T-helper 1 cell (primary cell): ENCODE measurements around the gene AWAT1.
"Not testable (repeated sequence)": the region's sequence is repeated elsewhere in the genome, so short reads cannot be mapped to it uniquely, and the experiment has no call there.

Experiments used
- DNase-seq, 5 donors: peaks; one replicate each; pipeline ENCODE4 v3.0.0-alpha.2; 2012 to 2020

AWAT1 gene

GRCh38 chrX:70262952-70263567 lies 28.6 kb downstream of the AWAT1 start:
- DNase-seq = peak in 1 of 5 donors; percentile 27

DNA sequence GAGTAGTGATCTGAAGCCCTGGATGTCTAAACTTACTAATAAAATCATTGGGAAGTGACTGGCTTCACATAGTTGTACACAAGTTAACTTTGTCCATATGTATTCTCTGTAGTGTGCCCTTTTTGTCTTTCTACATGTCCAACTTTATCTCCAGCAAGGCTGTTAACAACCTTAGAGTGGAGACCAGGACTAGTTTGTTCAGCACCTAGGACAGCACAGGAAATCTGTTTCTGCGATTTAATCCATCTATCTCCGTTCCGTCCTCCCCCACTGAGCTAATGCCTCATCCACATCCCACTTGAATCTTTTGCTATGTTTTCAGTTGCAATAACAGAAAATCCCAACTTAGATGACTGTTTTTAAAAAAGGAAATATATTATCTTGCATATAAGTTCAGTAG lies 30.3 kb downstream of the AWAT1 start:
- no peak for DNase-seq

DNA sequence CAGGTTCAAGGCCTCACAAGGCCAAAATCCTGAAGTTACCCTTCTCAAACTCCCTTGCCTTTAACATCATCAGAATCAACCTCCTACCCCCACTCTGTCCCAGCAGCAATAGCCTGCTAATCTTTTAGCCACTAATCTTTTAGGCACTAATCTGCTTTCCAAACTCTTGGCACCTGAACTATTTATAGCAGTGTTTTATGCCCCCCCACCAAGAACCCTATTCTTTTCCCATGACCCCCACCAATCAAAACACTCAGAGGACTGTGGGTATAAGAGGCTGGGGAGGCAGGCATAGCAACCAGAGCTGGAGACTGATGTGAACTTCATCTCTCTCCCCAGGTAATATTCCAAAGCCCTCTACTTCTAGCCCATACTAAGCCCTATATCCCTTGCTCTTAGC lies 33.6 kb downstream of the AWAT1 start, which contains the start of gene ARR3:
Gene ARR3 (plus strand): TSS at position 301 of the 400 bp plus-strand sequence. CDS start 1,052 bp downstream, outside the sequence.
- no peak for DNase-seq

GRCh38 chrX:70274029-70274428 lies 39.6 kb downstream of the AWAT1 start:
- not testable (repeated sequence) for DNase-seq

DNA sequence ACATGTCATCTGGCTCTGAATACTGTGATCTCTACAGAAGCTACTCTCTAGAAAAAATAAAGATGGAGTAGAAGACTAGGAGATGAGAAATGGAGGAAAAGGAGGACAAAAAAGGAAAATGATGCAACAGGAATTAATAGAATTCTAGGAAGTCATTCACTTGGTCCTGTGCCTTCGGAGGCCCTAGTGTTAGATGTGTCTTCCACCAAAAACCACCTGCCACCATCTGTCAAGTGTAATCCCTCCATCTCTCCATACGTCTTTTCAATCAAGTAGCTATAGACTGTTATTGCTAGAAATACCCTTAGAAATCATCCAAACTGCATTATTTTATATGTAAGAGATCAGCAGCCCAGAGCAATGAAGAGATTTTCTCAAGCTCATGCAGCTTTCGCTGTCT lies 44.6 kb downstream of the AWAT1 start:
- DNase-seq = no peak

DNA sequence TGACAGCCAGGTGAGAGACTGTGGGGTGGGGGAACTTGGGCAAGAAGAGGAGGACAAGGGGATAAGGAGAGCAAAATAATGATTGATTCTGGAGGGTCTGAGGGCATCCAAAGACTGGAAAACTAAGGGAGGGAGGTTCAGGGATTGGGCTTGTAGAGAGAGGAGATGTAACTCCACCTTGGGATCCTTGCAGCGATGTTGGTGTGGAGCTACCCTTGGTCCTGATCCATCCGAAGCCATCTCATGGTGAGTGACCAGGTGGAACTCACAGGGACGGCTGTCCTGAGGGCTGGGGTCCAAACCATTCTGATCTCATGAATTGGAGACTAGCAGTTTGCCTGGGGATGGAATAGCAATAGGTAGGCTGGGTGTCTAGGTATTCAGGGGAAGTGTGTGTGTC lies 46.1 kb downstream of the AWAT1 start:
- no peak for DNase-seq

GRCh38 chrX:70281951-70282350 lies 47.5 kb downstream of the AWAT1 start, which contains the start of gene RAB41:
Gene RAB41 (plus strand): TSS chrX:70282172. CDS start chrX:70282218, 46 bp downstream.
- no peak for DNase-seq

- no peak for DNase-seq
Measured at GRCh38 chrX:70289168-70289792, 54.8 kb downstream of the AWAT1 start.
